KMS-11 (cell line): ENCODE results near the gene SLC8B1.

ENCODE experiments used
- H2AFZ ChIP-seq: fragments of 200-600 bp; sonication (generic); 2 replicates; pipeline ENCODE4 v1.6.1; 2016; ENCODE audit warnings: antibody characterized with exemption, mixed run types, low read depth
- H3K27ac ChIP-seq: fragments of 200-600 bp; sonication (generic); 2 replicates; pipeline ENCODE4 v1.6.1; 2016; ENCODE audit warnings: mild to moderate bottlenecking, mixed run types
- H3K27me3 ChIP-seq: fragments of 200-600 bp; sonication (generic); 2 replicates; pipeline ENCODE4 v1.6.1; 2017; ENCODE audit warnings: mild to moderate bottlenecking, low read depth, mixed run types, moderate library complexity; ENCODE audit not compliant: insufficient read depth
- H3K36me3 ChIP-seq: fragments of 200-600 bp; sonication (generic); 2 replicates; pipeline ENCODE4 v1.6.1; 2017; ENCODE audit warnings: mild to moderate bottlenecking, mixed run types; ENCODE audit not compliant: insufficient read depth
- H3K4me1 ChIP-seq: fragments of 200-600 bp; sonication (generic); 2 replicates; pipeline ENCODE4 v1.6.1; 2016; ENCODE audit warnings: mild to moderate bottlenecking, low read depth, mixed run types; ENCODE audit not compliant: poor library complexity, severe bottlenecking
- H3K4me2 ChIP-seq: fragments of 200-600 bp; sonication (generic); 2 replicates; pipeline ENCODE4 v1.7.0; 2016; ENCODE audit warnings: mild to moderate bottlenecking, mixed run types
- H3K4me3 ChIP-seq: fragments of 200-600 bp; sonication (generic); IDR thresholded peaks from 2 replicates; pipeline ENCODE4 v1.6.1; 2017; ENCODE audit warnings: low read depth, low read length, mixed read lengths; ENCODE audit not compliant: insufficient read depth
- H3K79me2 ChIP-seq: fragments of 200-600 bp; sonication (generic); 2 replicates; pipeline ENCODE4 v1.6.1; 2016; ENCODE audit warnings: low read depth, mixed run types; ENCODE audit not compliant: insufficient read depth
- H3K9ac ChIP-seq: fragments of 200-600 bp; sonication (generic); 2 replicates; pipeline ENCODE4 v1.6.1; 2016; ENCODE audit warnings: mild to moderate bottlenecking, mixed run types
- H4K20me1 ChIP-seq: fragments of 200-600 bp; sonication (generic); 2 replicates; pipeline ENCODE4 v1.6.1; 2016; ENCODE audit warnings: mild to moderate bottlenecking, mixed run types; ENCODE audit not compliant: insufficient read depth
- TF ChIP-seq, protein P1 (sequence below): fragments of 200-600 bp; sonication (generic); conservative IDR thresholded peaks from 2 replicates; pipeline ENCODE4 v1.6.1; 2017; ENCODE audit warnings: low read depth, mild to moderate bottlenecking, antibody characterized with exemption, low read length, moderate library complexity, mixed read lengths

Gene SLC8B1

DNA sequence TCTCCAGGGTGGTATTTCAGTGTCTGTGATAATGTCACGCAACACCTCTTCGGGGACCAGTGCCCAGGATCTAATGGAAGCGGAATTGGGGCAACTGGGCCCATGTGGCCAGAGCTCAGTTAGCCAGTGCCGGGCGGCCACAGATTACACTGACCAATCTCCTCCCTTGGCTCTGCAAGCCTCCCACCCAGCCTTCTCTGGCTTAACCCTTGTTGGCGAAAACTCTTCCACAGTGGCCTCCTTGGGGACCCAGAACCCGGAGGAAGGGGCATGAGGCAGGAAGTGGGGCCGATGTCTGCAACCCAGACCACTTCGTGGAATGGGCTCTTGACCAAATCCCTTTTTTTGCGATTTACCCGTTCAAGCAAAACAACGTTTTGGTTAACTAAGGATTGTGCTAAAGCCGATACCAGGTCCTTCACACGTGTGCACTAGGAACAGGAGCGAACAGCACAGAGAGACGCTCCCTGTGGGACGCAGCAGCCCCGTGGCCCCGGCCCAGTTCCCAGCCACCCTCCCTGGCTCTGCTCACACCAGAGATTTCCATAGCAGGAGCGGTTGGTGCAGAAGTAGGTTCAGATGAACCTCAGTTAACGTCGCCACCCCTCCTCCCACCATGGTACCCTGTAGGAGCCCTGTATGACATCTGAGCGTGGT is 38.2 kb downstream of the SLC8B1 start:
- H3K36me3 ChIP-seq = no peaks in the 10 kb centered on the region
- H3K4me1 ChIP-seq = no peaks in the 10 kb centered on the region
- H3K9ac ChIP-seq = no peak overlapping the region
- H2AFZ ChIP-seq = no peak overlapping the region
- H3K27ac ChIP-seq = no peak overlapping the region
- TF ChIP-seq, protein P1, sequence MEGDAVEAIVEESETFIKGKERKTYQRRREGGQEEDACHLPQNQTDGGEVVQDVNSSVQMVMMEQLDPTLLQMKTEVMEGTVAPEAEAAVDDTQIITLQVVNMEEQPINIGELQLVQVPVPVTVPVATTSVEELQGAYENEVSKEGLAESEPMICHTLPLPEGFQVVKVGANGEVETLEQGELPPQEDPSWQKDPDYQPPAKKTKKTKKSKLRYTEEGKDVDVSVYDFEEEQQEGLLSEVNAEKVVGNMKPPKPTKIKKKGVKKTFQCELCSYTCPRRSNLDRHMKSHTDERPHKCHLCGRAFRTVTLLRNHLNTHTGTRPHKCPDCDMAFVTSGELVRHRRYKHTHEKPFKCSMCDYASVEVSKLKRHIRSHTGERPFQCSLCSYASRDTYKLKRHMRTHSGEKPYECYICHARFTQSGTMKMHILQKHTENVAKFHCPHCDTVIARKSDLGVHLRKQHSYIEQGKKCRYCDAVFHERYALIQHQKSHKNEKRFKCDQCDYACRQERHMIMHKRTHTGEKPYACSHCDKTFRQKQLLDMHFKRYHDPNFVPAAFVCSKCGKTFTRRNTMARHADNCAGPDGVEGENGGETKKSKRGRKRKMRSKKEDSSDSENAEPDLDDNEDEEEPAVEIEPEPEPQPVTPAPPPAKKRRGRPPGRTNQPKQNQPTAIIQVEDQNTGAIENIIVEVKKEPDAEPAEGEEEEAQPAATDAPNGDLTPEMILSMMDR = no peak
- no peaks in the 10 kb centered on the region for H4K20me1 ChIP-seq
- no peaks in the 10 kb centered on the region for H3K79me2 ChIP-seq
- H3K27me3 ChIP-seq = no peaks in the 10 kb centered on the region
- no peak overlapping the region for H3K4me2 ChIP-seq
- no peak overlapping the region for H3K4me3 ChIP-seq

DNA sequence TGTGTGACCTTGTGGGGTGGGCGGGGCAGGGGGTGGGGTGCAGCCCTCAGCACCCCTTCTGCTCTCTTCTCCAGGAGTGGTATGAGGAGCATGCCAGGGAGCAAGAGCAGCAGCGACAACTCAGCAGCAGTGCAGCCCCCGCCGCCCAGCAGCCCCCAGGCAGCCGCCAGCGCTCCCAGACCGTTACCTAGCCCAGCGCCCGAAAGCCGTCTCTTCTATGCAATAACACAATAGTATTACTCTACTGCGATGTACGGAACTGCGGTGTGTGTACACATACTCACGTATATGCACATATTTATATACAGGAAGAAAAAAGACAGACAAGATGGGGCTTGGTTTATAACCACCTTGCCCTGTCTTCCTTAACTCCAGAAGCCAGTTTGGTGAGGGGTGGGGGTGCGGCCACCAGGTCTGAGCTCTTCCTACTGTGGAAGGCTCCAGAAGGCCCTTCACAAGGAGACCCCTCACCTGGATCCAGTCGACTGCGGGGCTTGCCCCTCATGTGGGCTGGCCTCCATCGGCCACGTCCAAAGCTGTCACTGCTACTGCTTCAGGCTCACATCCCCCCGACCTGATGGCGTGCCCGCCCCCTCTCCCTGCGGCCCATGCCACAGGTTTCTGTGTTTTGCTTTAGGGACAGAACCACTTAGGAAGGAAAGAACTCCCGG is 38.9 kb downstream of the SLC8B1 start:
- no peak overlapping the region for H3K9ac ChIP-seq
- no peaks in the 10 kb centered on the region for H4K20me1 ChIP-seq
- H3K27ac ChIP-seq = no peak overlapping the region
- no peaks in the 10 kb centered on the region for H3K4me1 ChIP-seq
- no peaks in the 10 kb centered on the region for H3K36me3 ChIP-seq
- no peak overlapping the region for H2AFZ ChIP-seq
- H3K4me3 ChIP-seq = no peak overlapping the region
- no peak overlapping the region for H3K4me2 ChIP-seq
- no peaks in the 10 kb centered on the region for H3K27me3 ChIP-seq
- TF ChIP-seq, protein P1 = no peak
- no peaks in the 10 kb centered on the region for H3K79me2 ChIP-seq

DNA sequence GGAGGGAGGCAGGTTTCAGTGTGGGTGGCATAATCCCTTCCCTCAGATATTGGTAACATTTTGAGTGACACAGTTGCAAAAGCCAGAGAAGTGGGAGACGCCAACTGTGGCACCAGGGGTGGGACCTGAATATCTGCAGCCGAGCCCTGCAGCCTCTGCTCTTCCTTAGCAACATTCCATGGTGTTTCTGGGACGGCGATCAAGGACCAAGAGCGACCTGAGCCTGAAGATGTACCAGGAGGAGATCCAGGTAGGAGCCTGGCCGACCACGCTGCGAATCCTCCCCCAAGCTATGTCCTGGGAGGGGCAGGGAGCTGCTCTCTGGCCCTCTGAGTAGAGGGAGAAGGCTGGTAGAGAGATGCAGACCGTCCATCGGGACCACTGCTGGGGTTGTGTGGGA is 41.8 kb downstream of the SLC8B1 start:
- Histone ChIP-seq H3K79me2 (no peaks in the 10 kb centered on the region), H2AFZ (no peak overlapping the region), H3K27ac (no peak overlapping the region), H4K20me1 (no peaks in the 10 kb centered on the region), H3K27me3 (no peaks in the 10 kb centered on the region), H3K4me3 (no peak overlapping the region), H3K4me2 (no peak overlapping the region), H3K36me3 (no peaks in the 10 kb centered on the region), H3K4me1 (no peaks in the 10 kb centered on the region), H3K9ac (no peak overlapping the region)
- TF ChIP-seq, protein P1 = no peak

DNA sequence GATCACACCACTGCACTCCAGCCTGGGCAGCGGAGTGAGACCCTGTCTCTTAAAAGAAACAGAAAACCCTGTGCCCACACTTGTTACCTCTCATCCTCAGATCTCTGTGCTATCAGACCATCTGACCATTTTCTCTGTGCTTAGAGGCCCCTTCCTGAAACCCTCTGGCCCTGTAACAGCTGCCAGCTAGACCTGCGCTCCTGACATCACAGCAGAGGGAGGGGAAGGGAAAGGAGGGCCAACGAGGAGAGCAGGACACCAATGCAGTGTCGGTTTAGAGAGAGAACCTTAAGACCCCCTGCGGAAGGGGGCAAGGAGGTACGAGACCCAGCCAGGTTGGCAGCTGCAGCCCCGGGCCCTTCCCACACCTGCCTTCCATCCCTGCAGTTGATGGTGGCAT is 42.4 kb downstream of the SLC8B1 start:
- H3K27me3 ChIP-seq = no peaks in the 10 kb centered on the region
- H3K36me3 ChIP-seq = no peaks in the 10 kb centered on the region
- TF ChIP-seq, protein P1 = no peak
- H3K27ac ChIP-seq = no peak overlapping the region
- H3K79me2 ChIP-seq = no peaks in the 10 kb centered on the region
- no peaks in the 10 kb centered on the region for H3K4me1 ChIP-seq
- H3K4me2 ChIP-seq = no peak overlapping the region
- H2AFZ ChIP-seq = no peak overlapping the region
- no peaks in the 10 kb centered on the region for H4K20me1 ChIP-seq
- H3K9ac ChIP-seq = no peak overlapping the region
- no peak overlapping the region for H3K4me3 ChIP-seq
